H1 (cell line): ENCODE measurements around the gene SLC44A1. TPM values are rescaled to one million over a fixed set of nuclear protein-coding genes. Genes with fewer than 3 reads are reported as not detected.

Experiments
- CHD2 ChIP-seq: IDR thresholded peaks from 2 replicates; pipeline ENCODE4 v1.6.1; 2012; ENCODE audit warnings: low read length, improper control_type of control experiment
- CHD7 ChIP-seq: fragments of 300-600 bp; sonication (generic); IDR thresholded peaks from 2 replicates; pipeline ENCODE4 v1.7.1; 2012; ENCODE audit warnings: low read length, moderate library complexity, mild to moderate bottlenecking, inconsistent platforms; ENCODE audit not compliant: insufficient replicate concordance
- JUN ChIP-seq: IDR thresholded peaks from 2 replicates; pipeline ENCODE4 v1.6.1; 2011; ENCODE audit warnings: low read depth, mild to moderate bottlenecking, improper control_type of control experiment, low read length
- RFX5 ChIP-seq: IDR thresholded peaks from 2 replicates; pipeline ENCODE4 v1.6.1; 2011; ENCODE audit warnings: low read depth, low read length, improper control_type of control experiment, borderline replicate concordance
- SIN3A ChIP-seq, 2 experiments: IDR thresholded peaks in 1 of 2; conservative IDR thresholded peaks in 1 of 2; 2 replicates each; pipeline ENCODE4 v1.6.1; 2011 to 2012; ENCODE audit warnings: low read length in 2 of 2, improper control_type of control experiment in 1 of 2, low read depth in 1 of 2, mild to moderate bottlenecking in 1 of 2
- polyA plus RNA-seq, 7 experiments: library from polyadenylated mRNA; depleted of rRNA in 3 of 7; stranded (reverse) in 5 of 7; unstranded in 2 of 7; fragments of >200 nt in 5 of 7; fragments of 200-250 nt in 2 of 7; gene quantifications; 1 replicate in 5 of 7; 2 replicates in 1 of 7; 4 replicates in 1 of 7; pipeline versions ENCODE4 v1.2.1 to v1.2.3, GENCODE V29; 2011 to 2013; ENCODE audit warnings: missing spikeins in 2 of 7, mixed read lengths in 2 of 7
- total RNA-seq: library from RNA; stranded (reverse); fragmentation: NEBNext Ultra II Directional; extraction: Animal tissue kit (Norgen Biotek cat#: 25700); gene quantifications from 2 replicates; pipeline ENCODE4 v1.2.1, GENCODE V29; 2021

The SLC44A1 gene
- total and polyA plus RNA-seq, 2 of the 8 experiments (the other 6 are each of a cell fraction or from before 2014, with no cell fraction given): 30.5 to 71.2 TPM

- TF ChIP-seq CHD7 (no peak), CHD2 (no peak), RFX5 (no peak), SIN3A (conservative IDR thresholded peaks at IDR 0.05 in 1 of 2, IDR thresholded peaks at IDR 0.05 in 1 of 2; ENCODE audit: low read depth in 1 of 2, low read length in 2 of 2) (no peak), JUN (no peak)
These were observed 2.3 kb downstream of the SLC44A1 start (continued) for GRCh38 chr9:105246656-105247173.
